PC-3 (cell line): Measurements from ENCODE around the gene TRIM24. TPM values are rescaled to one million over a fixed set of nuclear protein-coding genes. Genes with fewer than 3 reads are reported as not detected.
"Not testable (repeated sequence)": the region's sequence is repeated elsewhere in the genome, so short reads cannot be mapped to it uniquely, and the experiment has no call there.

ENCODE experiments used
- ATAC-seq: fragments of 200-7000 bp; cut with Tn5 transposase; 2 replicates; pipeline ENCODE4 v1.9.1; 2020; ENCODE audit warnings: mild to moderate bottlenecking, moderate library complexity
- BruUV-seq: library from RNA; stranded (reverse); fragments of 400-500 nt; replicated peaks from 2 replicates; lab custom pipeline; 2021; lab: Mats Ljungman, UMichigan
- CTCF ChIA-PET: fragments of 300-600 bp; sonication (Branson Sonifier 250); formaldehyde crosslinking; loops from one replicate; lab custom pipeline; 2022; ENCODE audit warnings: antibody characterized with exemption; lab: Charles Lee
- POLR2A ChIA-PET: fragments of 300-600 bp; sonication (Branson Sonifier 250); formaldehyde crosslinking; loops from one replicate; lab custom pipeline; 2022; ENCODE audit warnings: antibody characterized with exemption; ENCODE audit not compliant: unreplicated experiment; lab: Charles Lee
- DNase-seq: peaks from one replicate; pipeline ENCODE4 v3.0.0-alpha.2; 2015
- H2AFZ ChIP-seq: fragments of 300-600 bp; sonication (generic); 2 replicates; pipeline ENCODE4 v1.6.0; 2016; ENCODE audit warnings: antibody characterized with exemption, low read length
- H3F3A ChIP-seq: fragments of 300-600 bp; sonication (generic); one replicate; pipeline ENCODE4 v1.6.0; 2017; ENCODE audit warnings: antibody characterized with exemption, low read length, control low read depth, mild to moderate bottlenecking; ENCODE audit not compliant: unreplicated experiment
- H3K27ac ChIP-seq: fragments of 300-600 bp; sonication (generic); 2 replicates; pipeline ENCODE4 v1.5.1; 2016; ENCODE audit warnings: mild to moderate bottlenecking, low read length
- H3K27me3 ChIP-seq: fragments of 300-600 bp; sonication (generic); 2 replicates; pipeline ENCODE4 v1.6.1; 2016; ENCODE audit warnings: low read length, mixed read lengths
- H3K36me3 ChIP-seq: fragments of 300-600 bp; sonication (generic); 2 replicates; pipeline ENCODE4 v1.6.1; 2016; ENCODE audit warnings: low read depth, mixed run types, low read length, mixed read lengths
- H3K4me1 ChIP-seq: fragments of 300-600 bp; sonication (generic); 2 replicates; pipeline ENCODE4 v1.5.1; 2016; ENCODE audit warnings: low read length; ENCODE audit not compliant: insufficient read depth
- H3K4me2 ChIP-seq: fragments of 300-600 bp; sonication (generic); 2 replicates; pipeline ENCODE4 v1.6.0; 2016; ENCODE audit warnings: low read length
- H3K4me3 ChIP-seq: fragments of 300-600 bp; sonication (generic); 2 replicates; pipeline ENCODE4 v1.5.1; 2016; ENCODE audit warnings: mild to moderate bottlenecking, low read length, mixed read lengths
- H3K79me2 ChIP-seq: fragments of 300-600 bp; sonication (generic); 2 replicates; pipeline ENCODE4 v1.6.1; 2017; ENCODE audit warnings: low read length, mixed read lengths
- H3K9ac ChIP-seq: fragments of 300-600 bp; sonication (generic); 2 replicates; pipeline ENCODE4 v1.6.0; 2016; ENCODE audit warnings: mild to moderate bottlenecking, low read length
- H3K9me2 ChIP-seq: fragments of 300-600 bp; sonication (generic); replicated peaks from 2 replicates; pipeline ENCODE4 v1.6.1; 2016; ENCODE audit warnings: mixed run types, low read length, mixed read lengths
- H3K9me3 ChIP-seq: fragments of 300-600 bp; sonication (generic); 2 replicates; pipeline ENCODE4 v1.6.1; 2016; ENCODE audit warnings: low read length, mixed read lengths
- H4K20me1 ChIP-seq: fragments of 300-600 bp; sonication (generic); 2 replicates; pipeline ENCODE4 v1.6.1; 2016; ENCODE audit warnings: low read length, mixed read lengths
- EZH2 ChIP-seq: fragments of 300-600 bp; sonication (generic); IDR thresholded peaks from one replicate; pipeline ENCODE4 v1.6.1; 2017; ENCODE audit warnings: antibody characterized with exemption, mild to moderate bottlenecking, low read length; ENCODE audit not compliant: unreplicated experiment
- EZH2phosphoT487 ChIP-seq: fragments of 300-600 bp; sonication (generic); IDR thresholded peaks from 2 replicates; pipeline ENCODE4 v1.6.1; 2018; ENCODE audit warnings: mild to moderate bottlenecking, antibody characterized with exemption, low read length, borderline replicate concordance
- intact Hi-C: fragments of 100-400 bp; cut with micrococcal nuclease; formaldehyde crosslinking; loops from 2 replicates; pipeline ENCODE4 v1.9.0; 2023
- total RNA-seq: library from RNA; depleted of rRNA; stranded (reverse); fragments of >200 nt; gene quantifications from 2 replicates; pipeline ENCODE4 v1.2.3, GENCODE V29; 2014
- TF ChIP-seq, protein P1 (sequence below): fragments of 300-600 bp; sonication (generic); conservative IDR thresholded peaks from 2 replicates; pipeline ENCODE4 v1.5.1; 2017; ENCODE audit warnings: antibody characterized with exemption, low read depth, mild to moderate bottlenecking, low read length

The TRIM24 gene
- total RNA-seq, 1 experiment from 2014 or later, result 12.9 TPM

DNA sequence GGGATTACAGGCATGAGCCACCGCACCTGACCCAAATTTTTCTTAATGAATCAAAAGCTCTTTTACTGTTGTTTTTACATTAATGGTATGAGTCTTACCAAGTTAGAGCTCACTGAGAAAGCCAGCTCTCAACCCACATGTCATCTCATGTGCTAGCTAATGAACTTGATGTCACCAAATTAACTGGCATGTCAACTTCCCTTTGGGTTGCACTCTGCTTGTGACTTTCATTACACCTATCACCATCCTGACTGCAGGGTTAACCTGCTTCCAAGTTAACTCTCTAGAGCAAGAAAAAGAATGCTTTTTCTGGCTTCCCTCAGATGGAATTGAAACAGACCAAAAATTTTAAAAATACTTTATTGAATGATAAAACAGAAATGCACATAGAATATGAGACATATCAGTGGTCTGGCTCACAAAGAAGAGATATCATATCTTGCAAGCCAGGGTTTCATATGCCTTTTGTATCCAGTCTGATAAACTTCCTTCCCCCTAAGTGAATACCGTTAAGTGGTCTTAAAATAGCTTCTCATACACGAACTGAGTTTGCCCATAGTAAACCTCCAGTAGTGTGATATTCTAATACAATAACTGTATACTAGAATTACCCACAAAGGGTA is 42.9 kb upstream of the TRIM24 start:
- Histone ChIP-seq H3F3A (no peaks in the 10 kb centered on the region), H3K79me2 (no peaks in the 10 kb centered on the region), H2AFZ (no peak overlapping the region), H3K9me3 (no peaks in the 10 kb centered on the region), H3K4me1 (no peaks in the 10 kb centered on the region), H3K9me2 (no peaks in the 10 kb centered on the region), H3K27me3 (no peaks in the 10 kb centered on the region), H4K20me1 (no peaks in the 10 kb centered on the region), H3K9ac (no peak overlapping the region), H3K36me3 (no peaks in the 10 kb centered on the region), H3K27ac (no peak overlapping the region), H3K4me3 (no peak overlapping the region), H3K4me2 (no peak overlapping the region)
- no TSS peak for BruUV-seq
- ChIA-PET CTCF (no interaction called here), POLR2A (no interaction called here)
- intact Hi-C loops, result no loop called here
- ATAC-seq (no peak), DNase-seq (no peak)
- TF ChIP-seq, protein P1, sequence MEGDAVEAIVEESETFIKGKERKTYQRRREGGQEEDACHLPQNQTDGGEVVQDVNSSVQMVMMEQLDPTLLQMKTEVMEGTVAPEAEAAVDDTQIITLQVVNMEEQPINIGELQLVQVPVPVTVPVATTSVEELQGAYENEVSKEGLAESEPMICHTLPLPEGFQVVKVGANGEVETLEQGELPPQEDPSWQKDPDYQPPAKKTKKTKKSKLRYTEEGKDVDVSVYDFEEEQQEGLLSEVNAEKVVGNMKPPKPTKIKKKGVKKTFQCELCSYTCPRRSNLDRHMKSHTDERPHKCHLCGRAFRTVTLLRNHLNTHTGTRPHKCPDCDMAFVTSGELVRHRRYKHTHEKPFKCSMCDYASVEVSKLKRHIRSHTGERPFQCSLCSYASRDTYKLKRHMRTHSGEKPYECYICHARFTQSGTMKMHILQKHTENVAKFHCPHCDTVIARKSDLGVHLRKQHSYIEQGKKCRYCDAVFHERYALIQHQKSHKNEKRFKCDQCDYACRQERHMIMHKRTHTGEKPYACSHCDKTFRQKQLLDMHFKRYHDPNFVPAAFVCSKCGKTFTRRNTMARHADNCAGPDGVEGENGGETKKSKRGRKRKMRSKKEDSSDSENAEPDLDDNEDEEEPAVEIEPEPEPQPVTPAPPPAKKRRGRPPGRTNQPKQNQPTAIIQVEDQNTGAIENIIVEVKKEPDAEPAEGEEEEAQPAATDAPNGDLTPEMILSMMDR, result no peak
- no peak for TF ChIP-seq EZH2phosphoT487
- TF ChIP-seq EZH2, result no peak

DNA sequence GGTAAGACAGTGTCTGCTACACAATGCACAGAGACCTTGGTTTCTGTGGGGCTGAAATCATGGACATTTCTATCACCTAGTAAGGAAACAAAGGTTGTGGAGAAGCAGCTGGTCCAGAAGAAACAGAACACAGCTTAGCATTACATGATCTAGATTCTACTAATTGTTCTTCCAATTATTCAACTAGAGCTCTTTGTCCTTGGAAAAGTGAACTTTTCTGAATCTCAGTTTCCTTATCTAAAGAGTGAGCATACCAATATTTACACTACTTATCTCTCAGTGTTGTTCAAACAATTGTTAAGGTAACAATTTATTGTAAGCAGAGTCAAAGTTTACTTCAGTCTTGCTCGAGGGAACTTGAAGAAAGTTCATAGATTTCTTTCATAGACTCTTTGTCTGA is 42.3 kb upstream of the TRIM24 start:
- BruUV-seq, result no TSS peak
- Histone ChIP-seq H3K79me2 (no peaks in the 10 kb centered on the region), H3F3A (no peaks in the 10 kb centered on the region), H3K27me3 (no peaks in the 10 kb centered on the region), H3K4me3 (no peak overlapping the region), H3K4me1 (no peaks in the 10 kb centered on the region), H2AFZ (no peak overlapping the region), H3K4me2 (no peak overlapping the region), H3K27ac (no peak overlapping the region), H3K9ac (no peak overlapping the region), H4K20me1 (no peaks in the 10 kb centered on the region), H3K36me3 (no peaks in the 10 kb centered on the region), H3K9me3 (no peaks in the 10 kb centered on the region), H3K9me2 (no peaks in the 10 kb centered on the region)
- TF ChIP-seq EZH2phosphoT487, result no peak
- no peak for TF ChIP-seq EZH2
- TF ChIP-seq, protein P1, result no peak
- no peak for ATAC-seq
- POLR2A ChIA-PET, result no interaction called here
- DNase-seq, result no peak
- intact Hi-C loops, result no loop called here
- CTCF ChIA-PET, result no interaction called here

DNA sequence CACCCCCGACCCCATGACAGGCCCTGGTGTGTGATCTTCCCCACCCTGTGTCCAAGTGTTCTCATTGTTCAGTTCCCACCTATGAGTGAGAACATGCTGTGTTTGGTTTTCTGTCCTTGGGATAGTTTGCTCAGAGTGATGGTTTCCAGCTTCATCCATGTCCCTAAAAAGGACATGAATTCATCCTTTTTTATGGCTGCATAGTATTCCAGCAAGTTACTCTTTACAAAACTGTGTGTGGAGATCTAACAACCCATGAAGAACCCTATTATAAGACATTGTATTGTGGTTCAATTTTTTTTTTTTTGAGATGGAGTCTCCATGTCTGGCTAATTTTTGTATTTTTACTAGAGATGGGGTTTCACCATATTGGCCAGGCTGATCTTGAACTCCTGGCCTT is 41.7 kb upstream of the TRIM24 start:
- H3K27me3 ChIP-seq, CTCF ChIA-PET, H3K4me1 ChIP-seq, H3K9me2 ChIP-seq, H3K9ac ChIP-seq, H4K20me1 ChIP-seq, H3K9me3 ChIP-seq, intact Hi-C loops, H3K79me2 ChIP-seq, DNase-seq, BruUV-seq, ATAC-seq, H3F3A ChIP-seq, H3K36me3 ChIP-seq, H3K4me3 ChIP-seq, POLR2A ChIA-PET, H3K4me2 ChIP-seq, H2AFZ ChIP-seq, H3K27ac ChIP-seq: not testable (repeated sequence)
